Chondrocyte (in vitro differentiated cells): ENCODE results near the gene ECE1. TPM values are rescaled to one million over a fixed set of nuclear protein-coding genes. Genes with fewer than 3 reads are reported as not detected.

Experiments
- DNase-seq: peaks from one replicate; pipeline ENCODE4 v3.0.0; 2021; ENCODE audit warnings: mixed read lengths, low spot score
- H3K27ac Mint-ChIP-seq: one replicate; pipeline ENCODE4 v1.8.0; 2021; ENCODE audit warnings: mild to moderate bottlenecking, moderate library complexity, mixed read lengths; ENCODE audit not compliant: unreplicated experiment
- H3K27me3 Mint-ChIP-seq: 2 replicates; pipeline ENCODE4 v1.8.0; 2021; ENCODE audit warnings: low read depth, mixed read lengths
- H3K36me3 Mint-ChIP-seq: 2 replicates; pipeline ENCODE4 v1.8.0; 2021; ENCODE audit warnings: low read depth, mixed read lengths
- H3K4me1 Mint-ChIP-seq: 2 replicates; pipeline ENCODE4 v1.8.0; 2021; ENCODE audit warnings: low read depth, mild to moderate bottlenecking, mixed read lengths
- H3K4me3 Mint-ChIP-seq: one replicate; pipeline ENCODE4 v1.8.0; 2021; ENCODE audit warnings: mild to moderate bottlenecking, moderate library complexity, mixed read lengths; ENCODE audit not compliant: unreplicated experiment
- H3K9me3 Mint-ChIP-seq: 2 replicates; pipeline ENCODE4 v1.8.0; 2021; ENCODE audit warnings: low read depth, mixed read lengths
- CTCF ChIP-seq: fragments of 200-600 bp; sonication (generic); IDR thresholded peaks from 2 replicates; pipeline ENCODE4 v1.5.0; 2021; ENCODE audit warnings: antibody characterized with exemption, mild to moderate bottlenecking, moderate library complexity
- total RNA-seq: library from RNA; stranded (reverse); gene quantifications from 3 replicates; pipeline ENCODE4 v1.2.1, GENCODE V29; 2021

ECE1 gene
- total RNA-seq, 1 donor from 2014 or later: 98.5 TPM

- peaks cover 7% of the 10 kb centered on the region for H3K4me1 Mint-ChIP-seq
- no peak overlapping the region for H3K27ac Mint-ChIP-seq
- H3K4me3 Mint-ChIP-seq: no peak overlapping the region
- H3K27me3 Mint-ChIP-seq: no peaks in the 10 kb centered on the region
- DNase-seq: no peak
- peaks cover 34% of the 10 kb centered on the region for H3K36me3 Mint-ChIP-seq
- H3K9me3 Mint-ChIP-seq: no peaks in the 10 kb centered on the region
- TF ChIP-seq CTCF: no peak
Measured at GRCh38 chr1:21225065-21225464, 65.2 kb downstream of the ECE1 start.

GRCh38 chr1:21220815-21221214, 69.4 kb downstream of the ECE1 start:
- peaks cover 27% of the 10 kb centered on the region for H3K36me3 Mint-ChIP-seq
- no peaks in the 10 kb centered on the region for H3K27me3 Mint-ChIP-seq
- H3K4me3 Mint-ChIP-seq: no peak overlapping the region
- H3K4me1 Mint-ChIP-seq: no peaks in the 10 kb centered on the region
- H3K9me3 Mint-ChIP-seq: no peaks in the 10 kb centered on the region
- DNase-seq: no peak
- no peak overlapping the region for H3K27ac Mint-ChIP-seq
- TF ChIP-seq CTCF: no peak

GRCh38 chr1:21219674-21220073, 70.6 kb downstream of the ECE1 start:
- no peak overlapping the region for H3K4me3 Mint-ChIP-seq

GRCh38 chr1:21217812-21218596, 72.3 kb downstream of the ECE1 start:
- no peaks in the 10 kb centered on the region for H3K9me3 Mint-ChIP-seq
- peak; percentile 72 for TF ChIP-seq CTCF
- peak overlapping the region; percentile 22 for H3K27ac Mint-ChIP-seq
- H3K36me3 Mint-ChIP-seq: peaks cover 12% of the 10 kb centered on the region
- DNase-seq: no peak
- H3K4me3 Mint-ChIP-seq: no peak overlapping the region
- no peaks in the 10 kb centered on the region for H3K4me1 Mint-ChIP-seq
- no peaks in the 10 kb centered on the region for H3K27me3 Mint-ChIP-seq

More at GRCh38 chr1:21219674-21220073, 70.6 kb downstream of the ECE1 start:
- DNase-seq: no peak
- Mint-ChIP-seq H3K27me3 (no peaks in the 10 kb centered on the region), H3K36me3 (peaks cover 21% of the 10 kb centered on the region), H3K27ac (no peak overlapping the region), H3K4me1 (no peaks in the 10 kb centered on the region), H3K9me3 (no peaks in the 10 kb centered on the region)
- no peak for TF ChIP-seq CTCF

GRCh38 chr1:21216835-21217811, 73.1 kb downstream of the ECE1 start:
- Mint-ChIP-seq H3K4me3 (no peak overlapping the region), H3K36me3 (peaks cover 10% of the 10 kb centered on the region), H3K4me1 (no peaks in the 10 kb centered on the region), H3K9me3 (no peaks in the 10 kb centered on the region), H3K27ac (no peak overlapping the region), H3K27me3 (no peaks in the 10 kb centered on the region)
- peak; percentile 86 for TF ChIP-seq CTCF
- DNase-seq: no peak
